Suprapubic skin (tissue), 4 donors: ENCODE data around the gene ALOX12. TPM values are rescaled to one million over a fixed set of nuclear protein-coding genes. Genes with fewer than 3 reads are reported as not detected.

ENCODE experiments used
- DNase-seq, 2 donors: peaks; one replicate each; pipeline ENCODE4 v3.0.0-alpha.2; 2019; ENCODE audit warnings: low spot score in 2 of 2
- H3K27ac ChIP-seq: fragments of 200-600 bp; sonication (generic); one replicate; pipeline ENCODE4 v1.5.1; 2019
- H3K27me3 ChIP-seq: fragments of 200-600 bp; sonication (generic); one replicate; pipeline ENCODE4 v1.5.1; 2019
- H3K36me3 ChIP-seq: fragments of 200-600 bp; sonication (generic); one replicate; pipeline ENCODE4 v1.5.1; 2019
- H3K4me1 ChIP-seq: fragments of 200-600 bp; sonication (generic); one replicate; pipeline ENCODE4 v1.5.1; 2019
- H3K4me3 ChIP-seq: fragments of 200-600 bp; sonication (generic); one replicate; pipeline ENCODE4 v1.5.1; 2019; ENCODE audit warnings: mild to moderate bottlenecking
- H3K9me3 ChIP-seq: fragments of 200-600 bp; sonication (generic); one replicate; pipeline ENCODE4 v1.5.1; 2019
- EP300 ChIP-seq: sonication (generic); formaldehyde crosslinking; IDR thresholded peaks from one replicate; pipeline ENCODE4 v1.6.1; 2017; ENCODE audit warnings: antibody characterized with exemption
- POLR2A ChIP-seq, 2 donors: fragments of 450-650 bp; IDR thresholded peaks; one replicate each; pipeline ENCODE4 v1.6.1; 2017; ENCODE audit warnings: antibody characterized with exemption in 2 of 2, mild to moderate bottlenecking in 2 of 2, moderate library complexity in 2 of 2
- POLR2AphosphoS5 ChIP-seq, 3 donors: sonication (generic); formaldehyde crosslinking; IDR thresholded peaks; one replicate each; pipeline ENCODE4 v1.6.1; 2017; ENCODE audit warnings: antibody characterized with exemption in 3 of 3
- WGBS: methylation state at CpG from one replicate; pipeline ENCODE4 v1.1.5; 2018; 5-methylcytosine and 5-hydroxymethylcytosine counted together
- total RNA-seq, 4 donors: library from RNA; depleted of rRNA; stranded (reverse); fragments of >200 nt; gene quantifications; one replicate each; pipeline ENCODE4 v1.1.0, GENCODE V29; 2016
- TF ChIP-seq, protein P1 (sequence below), 2 donors: fragments of 200-600 bp in 1 of 2; fragments of 450-650 bp in 1 of 2; sonication (generic) in 1 of 2; IDR thresholded peaks; one replicate each; pipeline ENCODE4 v1.5.1; 2016 to 2019; ENCODE audit warnings: antibody characterized with exemption in 2 of 2, mild to moderate bottlenecking in 1 of 2, moderate library complexity in 1 of 2

ALOX12 gene
- total RNA-seq, 4 donors from 2014 or later, result 9.8 to 34.4 (median 22.8) TPM

DNA sequence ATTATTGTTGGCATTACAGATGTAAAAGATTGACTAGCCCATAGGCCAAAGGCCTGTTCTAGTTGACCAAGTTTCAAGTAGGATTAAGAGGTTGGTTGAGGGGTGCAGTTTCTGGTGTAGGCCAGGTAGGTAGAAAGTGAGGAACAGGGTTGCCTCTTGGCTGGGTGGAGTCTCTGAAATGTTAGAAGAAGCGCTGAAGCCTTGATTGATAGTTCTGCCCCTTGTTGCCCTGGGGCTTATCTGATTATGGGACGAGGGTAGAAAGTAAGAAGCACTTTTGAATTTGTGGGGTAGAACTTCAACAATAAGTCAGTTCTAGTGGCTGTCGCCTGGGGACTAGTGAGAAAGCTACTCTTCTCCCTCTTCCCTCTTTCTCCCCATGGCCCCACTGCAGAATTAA is 33.2 kb downstream of the ALOX12 start:
- whole genome bisulfite sequencing, result 77% methylated on average over 3 of the region's 3 CpGs
- peaks cover 9% of the 10 kb centered on the region for H3K4me1 ChIP-seq
- H3K27me3 ChIP-seq, result no peaks in the 10 kb centered on the region
- no peaks in the 10 kb centered on the region for H3K9me3 ChIP-seq
- peak overlapping the region; percentile 45 for H3K27ac ChIP-seq
- DNase-seq, result no peak
- TF ChIP-seq, protein P1, sequence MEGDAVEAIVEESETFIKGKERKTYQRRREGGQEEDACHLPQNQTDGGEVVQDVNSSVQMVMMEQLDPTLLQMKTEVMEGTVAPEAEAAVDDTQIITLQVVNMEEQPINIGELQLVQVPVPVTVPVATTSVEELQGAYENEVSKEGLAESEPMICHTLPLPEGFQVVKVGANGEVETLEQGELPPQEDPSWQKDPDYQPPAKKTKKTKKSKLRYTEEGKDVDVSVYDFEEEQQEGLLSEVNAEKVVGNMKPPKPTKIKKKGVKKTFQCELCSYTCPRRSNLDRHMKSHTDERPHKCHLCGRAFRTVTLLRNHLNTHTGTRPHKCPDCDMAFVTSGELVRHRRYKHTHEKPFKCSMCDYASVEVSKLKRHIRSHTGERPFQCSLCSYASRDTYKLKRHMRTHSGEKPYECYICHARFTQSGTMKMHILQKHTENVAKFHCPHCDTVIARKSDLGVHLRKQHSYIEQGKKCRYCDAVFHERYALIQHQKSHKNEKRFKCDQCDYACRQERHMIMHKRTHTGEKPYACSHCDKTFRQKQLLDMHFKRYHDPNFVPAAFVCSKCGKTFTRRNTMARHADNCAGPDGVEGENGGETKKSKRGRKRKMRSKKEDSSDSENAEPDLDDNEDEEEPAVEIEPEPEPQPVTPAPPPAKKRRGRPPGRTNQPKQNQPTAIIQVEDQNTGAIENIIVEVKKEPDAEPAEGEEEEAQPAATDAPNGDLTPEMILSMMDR (IDR thresholded peaks at IDR 0.05), result no peak
- TF ChIP-seq EP300 (no peak), POLR2A (IDR thresholded peaks at IDR 0.05) (no peak), POLR2AphosphoS5 (IDR thresholded peaks at IDR 0.05) (no peak)
- H3K4me3 ChIP-seq, result no peak overlapping the region
- H3K36me3 ChIP-seq, result no peaks in the 10 kb centered on the region

DNA sequence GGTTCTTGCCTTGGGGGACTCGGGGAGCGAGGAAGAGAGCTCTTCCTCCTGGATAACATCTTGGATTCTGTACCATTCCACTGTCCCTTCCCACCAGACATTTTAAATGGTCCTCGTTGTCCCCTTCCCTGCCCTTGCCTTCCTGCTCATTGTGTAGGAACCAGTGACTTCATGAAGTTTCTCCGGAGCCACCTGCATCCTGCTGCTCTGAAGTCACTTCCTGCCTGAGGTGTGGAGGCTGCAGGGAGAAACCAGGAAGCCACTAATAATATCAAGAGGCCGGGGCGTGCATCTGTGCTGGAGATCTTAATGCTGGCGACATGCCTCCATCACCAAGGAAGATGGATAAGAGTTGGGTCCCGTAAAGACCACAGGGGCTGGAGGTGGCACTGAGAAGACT is 33.8 kb downstream of the ALOX12 start:
- H3K36me3 ChIP-seq, result no peaks in the 10 kb centered on the region
- no peak for DNase-seq

DNA sequence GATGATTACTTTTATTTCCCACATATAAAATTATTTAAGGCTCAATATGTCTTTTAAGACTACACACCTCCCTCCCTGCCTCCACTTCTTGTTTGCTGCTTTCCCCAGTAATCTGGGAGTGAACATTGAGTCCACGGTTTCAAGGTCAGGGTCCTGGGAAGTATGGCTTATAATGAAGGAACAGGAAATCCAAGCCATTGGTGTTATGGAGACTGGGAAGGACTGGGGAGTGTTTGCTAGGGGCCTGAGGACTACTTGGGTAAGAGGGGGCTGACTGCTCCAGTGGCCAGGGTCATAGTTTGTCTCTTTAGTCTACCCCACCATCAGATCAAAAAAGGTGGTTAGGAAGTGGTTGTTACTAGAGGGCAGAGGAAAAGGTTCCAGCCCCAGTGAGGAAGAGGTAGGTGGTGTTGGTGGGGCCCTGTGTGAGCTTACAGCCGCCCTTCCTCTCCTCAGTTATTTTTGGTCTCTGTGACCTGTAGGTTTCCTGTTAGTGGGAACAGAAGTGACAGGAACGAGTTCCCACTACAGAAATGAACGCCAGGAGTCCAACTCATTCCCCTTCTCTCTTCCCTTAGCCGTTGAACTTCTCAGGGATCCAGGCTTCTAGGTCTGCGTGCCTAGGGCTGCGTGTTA is 39.2 kb downstream of the ALOX12 start:
- no peak for DNase-seq
- Histone ChIP-seq H3K36me3 (no peaks in the 10 kb centered on the region), H3K4me3 (peak overlapping the region; percentile 68), H3K27ac (peak overlapping the region; percentile 83), H3K4me1 (peaks cover 16% of the 10 kb centered on the region), H3K27me3 (no peaks in the 10 kb centered on the region), H3K9me3 (no peaks in the 10 kb centered on the region)
- TF ChIP-seq POLR2A (IDR thresholded peaks at IDR 0.05) (no peak), EP300 (no peak), POLR2AphosphoS5 (IDR thresholded peaks at IDR 0.05) (no peak)
- TF ChIP-seq, protein P1 (IDR thresholded peaks at IDR 0.05), result no peak
- WGBS, result 17% methylated on average over 7 of the region's 7 CpGs

More for the DNA sequence above, 33.8 kb downstream of the ALOX12 start:
- Histone ChIP-seq H3K27me3 (no peaks in the 10 kb centered on the region), H3K4me3 (no peak overlapping the region), H3K4me1 (peaks cover 9% of the 10 kb centered on the region), H3K27ac (peak overlapping the region; percentile 45), H3K9me3 (no peaks in the 10 kb centered on the region)
- TF ChIP-seq, protein P1 (IDR thresholded peaks at IDR 0.05), result no peak
- TF ChIP-seq POLR2AphosphoS5 (IDR thresholded peaks at IDR 0.05), result no peak
- no peak for TF ChIP-seq EP300
- TF ChIP-seq POLR2A (IDR thresholded peaks at IDR 0.05), result no peak
- WGBS, result 58% methylated on average over 8 of the region's 8 CpGs

DNA sequence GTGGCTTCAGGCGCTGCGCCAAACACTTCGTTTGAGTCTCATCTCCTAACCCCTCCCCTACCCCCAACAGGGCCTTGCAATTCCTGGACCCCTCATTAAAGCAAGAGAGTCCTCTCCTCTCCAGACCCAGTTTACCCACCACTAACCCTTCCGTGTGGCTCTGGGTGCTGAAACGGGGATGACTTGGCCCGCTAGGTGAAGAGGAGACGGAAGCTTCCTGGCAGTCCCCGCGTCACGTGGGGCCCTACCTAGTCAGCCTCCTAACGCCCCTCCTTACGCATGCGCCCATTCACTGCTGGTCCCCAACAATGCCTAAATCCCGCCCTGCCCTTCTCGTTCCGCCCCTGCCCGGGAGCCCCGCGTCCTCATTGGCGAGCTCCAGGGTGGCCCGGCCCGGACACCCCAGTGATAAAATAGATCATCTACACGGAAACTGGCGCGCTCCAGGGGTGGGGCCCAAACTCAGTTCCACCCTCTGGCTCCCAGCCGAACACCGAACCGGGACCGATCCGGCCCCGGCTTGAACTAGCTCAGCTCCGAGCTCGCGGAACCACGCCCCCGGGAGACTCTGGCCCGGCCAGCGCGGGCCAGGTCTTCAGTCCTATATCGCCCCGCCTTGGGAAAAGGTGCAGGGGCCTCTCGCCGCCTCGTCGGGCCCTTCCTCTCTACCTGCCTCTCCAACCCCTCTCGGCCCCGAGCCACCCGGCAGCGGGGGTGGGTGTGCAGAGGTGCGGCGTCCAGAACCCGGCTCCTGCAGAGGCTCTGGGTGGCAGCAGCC is 39.9 kb downstream of the ALOX12 start, which contains the start of gene SLC16A13:
Gene SLC16A13 (plus strand): TSS at position 425 of the 778 bp plus-strand sequence. CDS start 368 bp downstream, outside the sequence.
- peak; percentile 97 to 98 for DNase-seq
- Histone ChIP-seq H3K4me1 (peaks cover 16% of the 10 kb centered on the region), H3K4me3 (peak within 1 kb of the TSS; percentile 68), H3K9me3 (no peaks in the 10 kb centered on the region), H3K27me3 (no peaks in the 10 kb centered on the region), H3K36me3 (no peaks in the 10 kb centered on the region), H3K27ac (peak within 1 kb of the TSS; percentile 83)
- TF ChIP-seq POLR2A (IDR thresholded peaks at IDR 0.05) (peak in 1 of 2 donors; percentile 9), POLR2AphosphoS5 (IDR thresholded peaks at IDR 0.05) (no peak)
- TF ChIP-seq, protein P1 (IDR thresholded peaks at IDR 0.05), result no peak
- 0% methylated on average over 42 of the region's 52 CpGs for WGBS
